GM12872 (cell line): ENCODE results near the gene MAN1A2.

Experiments
- TF ChIP-seq, protein P1 (sequence below): IDR thresholded peaks from 3 replicates; pipeline ENCODE4 v1.5.1; 2011; ENCODE audit warnings: low read depth, mild to moderate bottlenecking, low read length, moderate library complexity; ENCODE audit not compliant: insufficient read depth

MAN1A2 gene

DNA sequence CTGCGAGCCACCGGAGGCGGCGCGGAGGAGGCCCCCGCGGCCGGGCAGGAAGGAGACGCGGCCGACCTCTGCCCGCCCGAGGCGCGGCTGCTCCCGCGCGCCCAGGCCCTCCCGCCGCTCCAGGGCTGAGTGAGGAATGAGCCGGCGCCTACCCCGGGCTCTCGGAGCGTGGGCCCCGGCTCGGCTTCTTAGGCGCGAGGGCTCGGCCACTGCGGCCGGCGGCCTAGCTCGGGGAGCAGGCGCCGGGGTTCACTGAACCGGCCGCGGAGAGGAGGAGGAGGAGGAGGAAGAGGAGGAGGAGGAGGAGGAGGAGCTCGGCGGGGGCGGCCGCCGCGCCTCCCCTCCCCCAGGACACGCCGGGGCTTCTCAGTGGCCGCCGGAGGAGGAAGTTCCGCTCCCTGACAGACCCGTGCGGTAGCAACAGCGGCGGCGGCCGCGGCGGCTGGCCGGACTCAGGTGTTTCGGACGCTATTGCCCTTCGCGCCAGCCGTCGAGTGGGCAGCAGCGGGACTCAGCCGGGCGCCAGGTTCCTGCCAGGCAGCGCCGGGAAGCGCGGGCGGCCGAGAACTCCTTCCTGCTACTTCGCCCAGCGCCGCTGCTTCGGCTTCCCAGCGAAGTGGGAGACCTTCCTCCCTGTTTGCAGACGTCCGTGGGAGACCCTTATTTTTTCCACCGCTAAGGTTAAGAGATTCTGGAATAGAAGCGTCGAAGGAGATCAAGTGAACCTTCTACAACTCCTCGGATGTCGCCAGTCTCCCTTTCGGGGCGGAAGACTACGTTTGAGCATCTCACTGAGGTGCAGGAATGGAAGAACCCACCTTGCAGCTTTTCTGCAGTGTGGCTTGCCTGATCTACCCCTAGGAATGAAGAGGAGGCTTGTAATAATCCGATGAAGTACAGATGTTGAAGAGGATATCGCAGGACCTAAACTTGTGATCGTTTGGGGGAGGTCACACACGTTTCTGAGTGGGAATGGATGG lies at the start of gene MAN1A2:
TSS of gene MAN1A2 (plus strand) at position 404 of the 980 bp plus-strand sequence. CDS start 735 bp downstream, outside the sequence.
- TF ChIP-seq, protein P1, sequence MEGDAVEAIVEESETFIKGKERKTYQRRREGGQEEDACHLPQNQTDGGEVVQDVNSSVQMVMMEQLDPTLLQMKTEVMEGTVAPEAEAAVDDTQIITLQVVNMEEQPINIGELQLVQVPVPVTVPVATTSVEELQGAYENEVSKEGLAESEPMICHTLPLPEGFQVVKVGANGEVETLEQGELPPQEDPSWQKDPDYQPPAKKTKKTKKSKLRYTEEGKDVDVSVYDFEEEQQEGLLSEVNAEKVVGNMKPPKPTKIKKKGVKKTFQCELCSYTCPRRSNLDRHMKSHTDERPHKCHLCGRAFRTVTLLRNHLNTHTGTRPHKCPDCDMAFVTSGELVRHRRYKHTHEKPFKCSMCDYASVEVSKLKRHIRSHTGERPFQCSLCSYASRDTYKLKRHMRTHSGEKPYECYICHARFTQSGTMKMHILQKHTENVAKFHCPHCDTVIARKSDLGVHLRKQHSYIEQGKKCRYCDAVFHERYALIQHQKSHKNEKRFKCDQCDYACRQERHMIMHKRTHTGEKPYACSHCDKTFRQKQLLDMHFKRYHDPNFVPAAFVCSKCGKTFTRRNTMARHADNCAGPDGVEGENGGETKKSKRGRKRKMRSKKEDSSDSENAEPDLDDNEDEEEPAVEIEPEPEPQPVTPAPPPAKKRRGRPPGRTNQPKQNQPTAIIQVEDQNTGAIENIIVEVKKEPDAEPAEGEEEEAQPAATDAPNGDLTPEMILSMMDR, result no peak

DNA sequence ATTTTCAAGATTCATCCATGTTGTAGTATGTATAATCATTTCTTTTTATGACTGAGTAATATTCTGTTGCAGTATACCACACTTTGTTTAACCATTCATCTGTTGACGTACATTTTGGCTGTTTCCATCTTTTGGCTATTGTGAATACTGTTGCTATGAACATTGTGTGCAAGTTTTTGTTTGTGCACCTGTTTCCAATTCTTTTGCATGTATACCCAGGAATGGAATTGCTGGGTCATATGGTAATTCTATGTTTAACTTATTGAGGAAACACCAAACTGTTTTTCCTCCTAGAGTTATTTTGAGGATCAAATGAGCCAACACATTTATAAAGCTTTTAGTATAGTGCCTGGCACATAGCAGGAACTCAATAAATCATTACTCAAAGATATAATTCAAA lies 49.2 kb upstream of the MAN1A2 start:
- TF ChIP-seq, protein P1, result no peak

DNA sequence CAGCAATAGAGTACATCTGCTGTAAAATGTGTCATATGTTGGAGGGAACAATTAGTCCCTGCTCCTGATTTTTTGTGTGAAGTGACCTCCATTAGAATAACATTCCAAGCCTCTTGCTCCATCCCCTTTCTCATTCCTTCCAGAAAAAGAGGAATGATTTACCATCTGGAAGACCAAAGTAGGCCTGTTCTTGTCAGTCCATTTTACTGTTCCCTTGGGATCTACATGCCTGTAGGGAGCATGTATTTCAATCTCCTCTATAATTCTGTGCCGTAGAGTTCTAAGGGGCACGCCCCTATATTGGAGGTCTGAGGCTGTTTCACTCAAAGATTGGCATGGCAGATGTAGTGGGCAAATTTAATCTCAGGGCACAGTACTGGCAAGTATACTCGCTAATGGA lies 48.8 kb upstream of the MAN1A2 start:
- TF ChIP-seq, protein P1, result no peak

DNA sequence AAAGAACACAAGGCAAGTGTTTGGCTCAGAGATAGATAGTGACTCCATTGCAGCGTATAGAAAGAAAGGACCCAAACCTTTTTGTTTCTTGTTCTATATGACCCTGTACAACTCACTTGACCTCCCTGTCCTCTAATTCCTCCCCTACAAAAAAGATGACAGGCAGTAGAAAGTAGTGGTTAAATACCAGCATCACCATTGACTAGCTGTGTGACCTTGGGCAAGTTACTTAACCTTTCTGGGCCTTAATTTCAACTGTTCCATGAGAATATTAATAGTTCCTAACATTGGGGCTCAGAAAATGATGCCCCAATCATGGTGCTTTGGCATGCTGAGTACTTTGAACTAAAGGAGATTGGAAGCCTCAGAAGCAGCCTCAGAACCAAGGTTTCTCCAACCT lies 46.7 kb upstream of the MAN1A2 start:
- TF ChIP-seq, protein P1, result no peak

GRCh38 chr1:117321680-117322609 lies 45.3 kb upstream of the MAN1A2 start:
- TF ChIP-seq, protein P1, result no peak

DNA sequence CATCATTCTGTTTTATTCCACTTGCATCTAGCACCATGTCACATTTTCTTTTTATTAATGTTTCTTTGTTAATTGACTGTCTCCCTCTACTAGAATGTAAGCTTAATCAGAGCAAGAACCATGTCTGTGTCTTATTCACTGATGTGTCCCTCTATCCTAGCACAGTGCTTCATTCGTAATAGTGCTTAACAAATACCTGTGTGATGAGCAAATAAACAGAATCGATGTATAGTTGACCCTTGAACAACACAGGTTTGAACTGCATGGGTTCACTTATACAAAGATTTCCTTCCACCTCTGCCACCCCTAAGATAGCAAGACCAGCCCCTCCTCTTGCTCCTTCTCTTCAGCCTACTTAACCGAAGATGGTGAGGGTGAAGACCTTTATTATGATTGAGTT lies 42.9 kb upstream of the MAN1A2 start:
- TF ChIP-seq, protein P1, result no peak

GRCh38 chr1:117327011-117327410 lies 40.2 kb upstream of the MAN1A2 start:
- TF ChIP-seq, protein P1, result no peak
